Right renal cortex interstitium (tissue), 3 donors: ENCODE data around the gene ULBP1. TPM values are rescaled to one million over a fixed set of nuclear protein-coding genes. Genes with fewer than 3 reads are reported as not detected.
"Not testable (repeated sequence)": the region's sequence is repeated elsewhere in the genome, so short reads cannot be mapped to it uniquely, and the experiment has no call there.

ENCODE experiments used
- DNase-seq, 3 donors: peaks; one replicate each; pipeline ENCODE4 v3.0.0-alpha.2; 2013; ENCODE audit warnings: low read depth in 3 of 3, low spot score in 2 of 3
- polyA plus RNA-seq, 3 donors: library from polyadenylated mRNA; unstranded; fragments of 120-200 nt; gene quantifications; one replicate each; pipeline ENCODE4 v1.2.1, GENCODE V29; 2013; ENCODE audit not compliant: insufficient read length in 3 of 3

The ULBP1 gene, protein sequence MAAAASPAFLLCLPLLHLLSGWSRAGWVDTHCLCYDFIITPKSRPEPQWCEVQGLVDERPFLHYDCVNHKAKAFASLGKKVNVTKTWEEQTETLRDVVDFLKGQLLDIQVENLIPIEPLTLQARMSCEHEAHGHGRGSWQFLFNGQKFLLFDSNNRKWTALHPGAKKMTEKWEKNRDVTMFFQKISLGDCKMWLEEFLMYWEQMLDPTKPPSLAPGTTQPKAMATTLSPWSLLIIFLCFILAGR
- 1 to 10 TPM; 1.7 to 2.0 (median 1.9) TPM for polyA plus RNA-seq

DNA sequence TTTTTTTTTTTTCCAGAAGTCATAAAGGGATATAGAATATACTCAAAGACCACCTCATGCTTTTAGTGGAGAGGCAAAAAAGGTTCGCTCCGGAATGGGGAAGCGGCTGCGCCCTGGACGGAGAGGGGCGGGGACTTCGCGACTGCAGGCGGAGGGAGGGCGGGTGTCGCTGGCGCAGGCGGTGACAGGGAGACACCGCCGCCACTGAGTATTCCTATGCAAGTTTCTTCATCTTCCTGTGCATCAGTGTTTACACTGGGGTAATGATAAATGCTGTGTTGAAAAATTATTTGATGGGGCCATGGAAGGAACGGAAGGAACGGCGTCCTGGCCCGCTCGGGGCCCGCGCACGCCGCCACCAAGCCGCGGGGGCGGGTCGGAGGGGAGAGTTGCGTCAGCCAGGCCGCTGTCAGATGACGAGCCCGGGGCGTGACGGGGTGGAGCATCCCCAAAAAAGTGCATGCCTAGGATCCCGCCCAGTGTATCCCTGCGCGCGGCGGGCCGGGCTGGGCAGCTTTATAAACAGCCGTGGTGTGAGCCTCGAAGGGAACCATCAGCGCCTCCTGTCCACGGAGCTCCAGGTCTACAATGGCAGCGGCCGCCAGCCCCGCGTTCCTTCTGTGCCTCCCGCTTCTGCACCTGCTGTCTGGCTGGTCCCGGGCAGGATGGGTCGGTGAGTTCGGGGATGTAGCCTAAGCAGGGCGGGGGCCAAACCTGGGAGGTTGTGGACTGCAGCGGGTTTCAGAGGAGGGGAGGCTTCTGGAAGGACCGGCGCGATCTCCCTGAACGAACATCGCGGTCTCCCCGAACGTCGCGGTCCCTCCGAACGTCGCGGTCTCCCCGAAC lies at the start of gene ULBP1:
ULBP1 (plus strand) TSS at position 482 of the 846 bp plus-strand sequence; CDS start at position 589, 107 bp downstream.
- no peak for DNase-seq

DNA sequence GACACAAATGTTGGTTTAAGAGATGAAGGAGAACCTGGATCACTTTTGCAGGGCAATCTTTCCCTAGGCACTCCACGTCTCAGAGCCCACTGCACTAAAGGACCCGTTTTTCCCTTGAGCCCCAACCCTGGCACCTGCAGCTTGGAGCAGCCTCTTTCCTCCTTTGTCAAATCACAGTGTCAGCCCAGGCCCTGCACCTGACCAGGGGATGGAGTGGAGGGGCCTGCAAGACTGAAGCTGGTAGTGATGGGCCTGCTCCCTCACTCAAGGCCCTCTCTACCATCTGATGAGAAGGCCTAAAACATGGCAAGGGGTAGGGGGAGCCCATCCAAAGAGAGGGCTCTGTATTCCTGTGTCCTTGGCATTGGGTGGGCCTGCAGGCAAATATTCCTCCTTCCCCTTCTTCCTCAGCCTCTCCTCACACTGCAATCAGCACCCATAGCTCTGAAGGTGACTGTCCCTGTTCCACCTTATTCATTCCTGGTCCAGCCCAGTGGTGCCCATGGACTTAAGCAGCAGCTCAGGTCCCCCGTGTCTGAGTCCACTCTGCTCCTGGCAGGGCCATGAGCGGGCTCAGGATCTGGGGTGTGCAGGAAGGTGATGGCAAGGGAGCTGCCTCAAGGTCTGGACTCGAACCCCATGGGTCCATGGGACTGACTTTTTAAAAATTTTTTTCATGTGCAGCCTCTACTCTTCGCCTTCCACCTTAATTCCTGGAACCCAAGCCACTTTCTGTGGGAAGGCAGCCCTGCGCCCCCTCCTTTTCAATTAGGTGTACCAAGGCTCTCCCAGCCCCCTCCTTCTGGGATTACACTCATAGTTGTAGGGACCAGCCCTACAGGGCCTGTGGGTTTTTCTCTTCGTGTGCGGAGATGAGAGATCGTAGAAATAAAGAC lies 47.5 kb upstream of the ULBP1 start:
- DNase-seq, result no peak

DNA sequence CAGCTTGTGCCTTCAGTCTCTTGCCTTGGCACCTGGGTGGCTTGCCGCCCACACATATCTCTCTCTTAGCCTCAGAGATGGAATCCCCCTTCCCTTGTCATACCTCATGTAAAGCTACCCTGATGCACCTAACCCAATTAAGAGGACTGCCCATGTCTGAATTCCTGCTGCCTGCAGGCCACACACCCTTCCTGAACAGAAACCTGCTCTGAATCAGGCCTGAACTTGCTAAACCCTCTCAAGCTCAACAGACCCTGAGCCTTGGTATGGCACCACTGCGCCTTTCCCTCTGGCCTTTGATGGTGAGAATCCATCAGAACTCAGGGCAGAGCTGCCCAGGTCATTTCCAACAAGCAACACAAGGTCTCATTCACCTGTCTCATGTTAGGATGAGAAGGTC lies 46.1 kb upstream of the ULBP1 start:
- DNase-seq, result no peak

DNA sequence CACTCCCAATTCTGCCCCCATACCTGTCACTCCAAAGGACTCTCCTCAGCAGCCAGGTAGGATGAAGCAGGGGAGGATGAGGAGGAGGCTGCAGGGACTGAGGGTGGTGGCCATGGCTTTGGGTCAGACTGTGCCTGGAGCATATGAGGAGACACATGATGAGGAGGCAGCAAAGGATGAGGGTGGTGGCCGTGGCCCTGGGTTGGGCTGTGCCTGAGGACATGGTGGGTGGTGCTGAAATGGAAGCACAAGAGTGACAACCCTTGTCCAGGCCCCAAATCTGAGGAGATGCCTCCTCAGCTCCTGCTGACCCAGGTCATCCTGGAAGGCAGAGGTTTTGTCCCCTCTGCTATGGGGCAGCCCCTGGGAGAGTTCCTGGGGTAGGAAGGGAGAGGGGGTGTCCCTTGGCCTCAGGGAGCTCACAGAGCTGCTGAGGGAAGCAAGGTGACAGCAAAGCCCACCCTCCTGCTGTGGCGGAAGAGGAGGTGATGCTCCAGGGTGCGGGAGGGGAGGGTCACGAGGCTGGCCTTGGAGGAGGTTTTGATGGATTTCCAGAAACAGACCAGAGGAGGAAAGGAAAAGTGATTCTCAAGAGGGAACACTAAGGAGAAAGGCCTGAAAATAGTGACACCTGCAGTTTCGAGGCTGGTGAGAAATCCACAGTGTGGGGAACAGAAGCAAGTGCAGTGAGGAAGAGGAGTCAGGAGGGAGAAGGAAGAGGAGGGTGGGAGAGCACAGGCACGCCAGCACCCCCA lies 45.4 kb upstream of the ULBP1 start:
- DNase-seq, result no peak

DNA sequence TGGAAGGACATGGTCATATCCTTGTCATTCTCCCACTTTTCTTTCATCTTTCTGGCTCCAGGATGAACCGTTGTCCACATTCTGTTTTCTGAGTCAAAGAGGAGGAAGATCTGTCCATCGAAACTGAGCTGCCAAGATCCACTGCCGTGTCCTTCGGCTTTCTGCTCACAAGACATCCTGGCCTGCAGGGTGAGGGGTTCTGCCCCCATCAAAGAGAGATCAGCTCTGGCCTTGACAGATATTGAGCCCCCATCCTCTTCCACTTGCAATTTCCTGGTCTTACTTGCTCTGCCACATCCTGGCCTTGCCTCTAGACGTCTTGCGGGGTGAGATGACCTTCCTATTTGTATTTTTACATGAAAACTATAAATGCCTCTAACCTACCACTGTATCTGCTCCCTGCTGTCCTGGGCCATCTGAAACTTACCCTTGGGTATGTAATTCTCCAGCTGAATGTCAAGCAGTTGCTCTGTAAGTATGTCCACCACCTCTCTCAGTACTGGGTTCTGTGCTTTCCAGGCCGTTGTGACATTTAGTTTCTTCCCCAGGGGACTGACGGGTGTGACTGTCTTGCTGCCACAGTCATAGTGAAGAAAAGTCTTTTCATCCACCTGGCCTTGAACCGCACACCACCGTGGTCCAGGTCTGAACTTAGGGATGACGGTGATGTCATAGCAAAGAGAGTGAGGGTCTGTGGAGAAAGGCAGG lies 44.5 kb upstream of the ULBP1 start:
- DNase-seq, result not testable (repeated sequence)

DNA sequence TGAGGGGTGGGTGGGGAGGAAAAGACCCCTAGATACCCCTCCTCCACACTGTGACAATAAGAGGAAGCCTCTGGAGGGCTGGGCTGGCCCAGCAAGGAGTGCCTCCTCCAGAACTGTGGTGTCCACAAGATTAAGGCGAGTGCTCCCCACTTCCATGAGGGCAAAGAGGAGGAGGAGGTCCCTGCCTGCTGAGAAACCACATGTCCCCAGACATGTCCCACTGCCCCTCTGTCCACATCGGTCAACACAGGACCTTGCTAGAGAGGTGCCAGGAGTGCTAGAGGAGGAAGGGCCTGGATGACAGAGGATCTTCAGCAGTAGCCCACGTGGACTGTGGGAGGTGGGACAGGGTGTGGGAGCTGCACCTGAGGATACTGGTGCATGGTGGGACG lies 43.9 kb upstream of the ULBP1 start:
- no peak for DNase-seq

DNA sequence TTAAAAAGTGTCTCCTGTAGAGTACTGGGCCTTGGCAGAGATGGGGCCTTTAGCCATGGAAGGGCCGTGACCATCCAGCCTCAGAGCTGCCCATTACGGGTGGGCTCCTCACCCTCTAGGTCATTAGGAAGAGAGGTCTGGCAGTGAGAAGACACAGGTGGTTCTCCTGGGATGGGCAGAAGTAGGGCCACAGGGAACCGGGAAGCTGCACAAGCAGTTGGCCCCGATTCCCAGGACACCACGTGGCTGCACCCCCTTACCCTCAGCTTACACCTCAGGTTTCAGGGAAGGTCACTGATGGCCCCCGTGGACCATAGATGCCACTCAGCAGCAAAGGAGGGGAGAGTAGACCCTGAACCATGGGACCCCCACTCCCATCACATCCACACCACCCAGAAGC lies 42.4 kb upstream of the ULBP1 start:
- DNase-seq, result no peak

DNA sequence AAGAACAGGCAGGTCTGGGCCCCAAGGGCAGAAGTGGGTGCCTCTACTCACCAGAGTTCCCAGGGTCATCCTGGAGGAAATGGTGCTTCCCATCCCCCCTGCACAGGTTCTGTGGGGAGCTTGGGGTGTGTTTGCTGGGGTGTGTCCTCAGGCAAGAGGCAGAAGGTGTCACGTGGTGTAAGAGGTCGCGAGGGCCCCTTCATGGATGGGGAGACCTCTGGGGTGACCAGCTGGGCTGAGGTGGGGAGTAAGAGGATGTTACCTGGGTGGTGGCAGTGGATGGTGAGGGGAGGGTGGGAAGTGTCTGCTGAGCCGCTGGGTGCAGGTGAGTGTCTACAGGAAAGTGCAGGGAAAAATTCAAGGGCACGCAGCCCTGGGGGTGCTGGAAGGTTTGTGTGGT lies 41.7 kb upstream of the ULBP1 start:
- DNase-seq, result not testable (repeated sequence)

DNA sequence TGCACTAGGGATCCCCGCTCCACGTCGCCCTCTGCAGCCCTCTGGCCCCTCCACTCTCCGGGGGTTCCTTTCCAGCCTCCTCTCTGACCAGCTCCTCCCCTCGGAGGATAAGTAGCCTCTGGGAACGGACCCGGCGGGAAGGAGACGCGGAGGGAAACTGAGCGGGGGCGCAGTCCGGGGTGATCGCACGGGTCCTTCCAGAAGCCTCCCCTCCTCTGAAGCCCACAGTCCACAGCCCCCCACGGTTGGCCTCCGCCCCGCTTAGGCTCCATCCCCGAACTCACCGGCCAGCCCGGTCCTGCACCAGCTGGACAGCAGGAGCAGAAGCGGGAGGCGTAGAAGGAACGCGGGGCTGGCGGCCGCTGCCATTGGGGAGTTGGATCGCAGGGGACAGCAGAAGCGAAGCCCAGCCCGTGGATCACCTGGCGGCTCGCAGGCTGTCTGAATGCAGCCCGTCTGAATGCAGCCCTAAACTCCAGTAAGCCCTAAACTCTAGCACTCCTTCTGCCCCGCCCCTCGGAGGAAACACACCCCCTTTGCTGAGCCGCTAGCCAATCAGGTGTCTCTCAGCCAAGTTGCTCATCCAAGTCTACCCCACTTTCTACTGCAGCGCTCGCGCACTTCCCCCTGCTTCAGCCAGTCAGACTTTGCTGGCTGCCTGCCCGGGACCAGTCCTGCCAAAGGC lies 41.0 kb upstream of the ULBP1 start, which contains the start of gene RAET1G:
RAET1G (minus strand) TSS at position 480 of the 685 bp plus-strand sequence; CDS start at position 369, 111 bp downstream.
- DNase-seq, result peak; percentile 73 to 84 (median 75)

DNA sequence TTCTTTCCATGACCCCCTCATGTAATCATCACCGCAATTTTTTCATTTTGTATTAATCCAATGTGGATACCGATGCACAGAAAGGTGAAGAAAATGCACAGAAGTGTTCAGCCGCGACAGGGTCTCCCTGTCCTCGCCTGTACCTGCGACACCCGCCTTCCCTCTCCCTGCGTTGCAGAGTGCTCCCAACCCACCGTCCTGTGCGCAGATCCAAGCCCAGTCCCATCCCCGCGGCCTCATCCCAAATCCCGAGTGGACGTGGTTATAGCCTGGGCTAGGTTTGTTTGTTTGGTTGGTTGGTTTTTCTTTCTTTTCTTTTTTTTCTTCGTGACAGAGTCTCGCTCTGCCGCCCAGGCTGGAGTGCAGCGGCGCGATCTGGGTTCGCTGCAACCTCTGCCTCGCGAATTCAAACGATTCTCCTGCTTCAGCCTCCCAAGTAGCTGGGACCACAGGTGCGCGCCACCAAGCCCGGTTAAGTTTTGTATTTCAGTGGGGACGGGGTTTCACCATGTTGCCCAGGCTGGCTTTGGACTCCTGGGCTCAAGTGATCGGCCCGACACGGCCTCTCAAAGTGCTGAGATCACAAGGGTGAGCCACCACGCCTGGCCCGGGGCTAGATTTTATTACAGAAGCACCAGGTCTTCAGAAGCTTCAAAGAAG lies 40.3 kb upstream of the ULBP1 start:
- no peak for DNase-seq

DNA sequence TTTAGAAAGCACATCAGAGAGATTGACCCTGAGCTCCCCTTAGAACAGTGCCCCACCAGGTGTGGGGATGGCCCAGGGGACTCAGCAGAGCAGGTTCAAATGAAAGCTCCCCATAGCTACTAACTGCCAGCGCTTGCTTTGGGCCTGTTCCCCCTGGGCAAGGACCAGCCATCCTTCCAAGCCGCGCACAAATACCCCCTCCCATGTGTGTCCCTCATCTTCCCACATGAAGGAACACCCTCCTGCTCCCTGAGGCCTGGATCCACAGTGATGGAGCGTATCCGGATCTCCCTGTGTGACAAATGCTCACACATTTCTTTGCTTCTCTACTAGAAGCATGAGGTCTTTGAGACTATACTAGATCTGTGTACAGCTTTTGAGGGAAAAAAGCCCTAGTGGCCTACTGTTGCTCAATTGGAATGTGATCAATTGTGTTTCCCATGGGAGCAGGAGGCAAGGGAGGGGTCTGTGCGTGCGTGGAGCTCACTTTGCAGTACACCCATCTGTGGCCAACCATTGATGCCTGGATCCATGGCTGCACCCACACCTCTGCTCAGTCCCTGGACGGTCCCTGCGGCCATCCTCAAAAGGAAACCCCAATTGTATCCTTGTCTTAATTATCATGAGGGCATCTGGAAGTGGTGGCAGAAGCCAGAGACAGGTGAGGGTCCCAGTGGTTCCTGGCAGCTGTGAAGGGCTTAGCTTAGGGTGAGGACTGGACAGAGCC lies 39.4 kb upstream of the ULBP1 start:
- no peak for DNase-seq

DNA sequence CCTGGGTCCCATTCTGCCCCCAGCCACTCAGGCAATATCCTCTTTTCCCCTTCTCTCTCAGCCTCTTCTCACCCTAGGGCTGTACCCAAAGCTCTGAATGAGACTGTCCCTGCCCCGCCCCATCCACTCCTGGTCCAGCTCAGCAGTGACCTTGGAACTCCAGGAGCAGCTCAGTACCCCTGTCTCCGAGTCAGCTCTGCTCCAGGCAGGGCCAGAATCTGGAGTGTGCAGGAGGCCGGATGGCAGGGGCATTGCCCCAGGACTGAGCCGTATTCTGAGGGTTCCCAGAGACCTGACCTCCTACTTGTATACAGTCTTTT lies 38.9 kb upstream of the ULBP1 start:
- DNase-seq, result no peak

DNA sequence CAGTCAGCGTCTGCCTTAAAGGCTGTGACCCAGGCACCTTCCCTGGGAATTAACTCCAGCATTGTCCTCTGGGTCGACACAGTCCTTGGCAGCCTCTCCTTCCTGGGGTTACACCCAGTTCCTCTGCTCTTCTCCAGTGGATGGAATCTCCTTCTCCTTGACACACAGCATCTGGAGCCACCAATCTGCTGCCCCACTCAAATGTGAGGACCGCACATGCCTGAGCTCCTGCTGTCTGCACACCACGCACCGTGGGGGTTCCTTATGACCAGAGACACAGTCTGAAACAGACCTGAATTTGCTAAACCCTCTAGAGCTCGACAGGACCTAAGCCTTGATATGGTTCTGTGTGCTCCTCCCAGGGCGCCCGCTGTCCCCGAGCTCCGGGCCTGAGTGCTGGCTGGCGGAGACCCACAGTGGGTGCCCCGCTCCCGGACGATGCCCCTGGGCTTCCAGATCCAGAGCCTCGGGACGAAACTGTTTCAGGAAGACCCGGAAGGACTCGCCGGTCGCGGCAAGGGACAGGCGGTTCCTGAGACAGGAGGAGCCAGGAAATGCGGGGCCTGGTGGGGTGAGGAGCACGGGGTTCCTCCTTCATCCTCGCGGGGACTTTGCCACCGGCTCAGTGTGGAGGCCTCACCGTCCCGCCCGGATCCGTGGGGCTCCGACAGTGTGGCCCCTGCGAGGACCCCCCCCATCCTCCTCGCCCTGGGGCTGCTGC lies 38.3 kb upstream of the ULBP1 start:
- no peak for DNase-seq

DNA sequence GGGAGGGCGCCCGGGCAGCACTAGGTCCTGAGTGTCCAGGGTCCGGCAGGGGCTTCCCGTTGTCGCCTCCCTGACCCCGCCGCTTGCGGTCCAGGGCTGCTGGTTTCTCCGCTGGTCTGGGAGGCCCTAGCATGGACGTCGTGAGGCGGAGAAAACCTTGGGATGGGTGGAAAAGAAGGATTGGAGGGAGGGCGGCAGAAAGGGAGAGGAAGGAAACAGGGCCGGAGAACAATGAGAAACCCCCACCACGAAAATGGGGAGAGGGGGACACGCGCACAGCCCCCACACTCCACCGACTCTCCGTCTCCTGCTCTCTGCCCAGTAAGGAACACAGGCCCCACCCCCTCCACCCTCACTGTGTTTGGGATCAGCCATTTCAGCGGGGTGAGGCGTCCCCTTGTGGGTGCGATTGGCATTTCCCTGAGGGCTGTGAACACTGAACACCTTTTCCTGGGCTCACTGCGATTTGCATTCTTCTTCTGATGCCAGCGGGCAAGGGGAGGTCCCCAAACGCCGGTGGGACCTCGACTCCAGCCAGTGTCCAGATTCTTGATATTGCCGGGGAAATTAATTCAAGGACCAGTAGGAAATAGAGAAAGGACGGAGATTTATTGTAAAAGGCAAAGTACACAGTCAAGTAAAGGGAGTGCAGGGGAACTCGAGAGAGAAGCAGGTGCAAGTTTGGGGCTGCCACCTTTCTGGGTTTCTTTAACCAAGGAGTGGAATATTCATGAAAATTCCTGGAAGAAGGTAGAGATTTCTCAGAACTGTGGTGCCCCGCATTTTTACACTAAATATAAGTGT lies 37.6 kb upstream of the ULBP1 start:
- DNase-seq, result peak in 1 of 3 donors; percentile 65

DNA sequence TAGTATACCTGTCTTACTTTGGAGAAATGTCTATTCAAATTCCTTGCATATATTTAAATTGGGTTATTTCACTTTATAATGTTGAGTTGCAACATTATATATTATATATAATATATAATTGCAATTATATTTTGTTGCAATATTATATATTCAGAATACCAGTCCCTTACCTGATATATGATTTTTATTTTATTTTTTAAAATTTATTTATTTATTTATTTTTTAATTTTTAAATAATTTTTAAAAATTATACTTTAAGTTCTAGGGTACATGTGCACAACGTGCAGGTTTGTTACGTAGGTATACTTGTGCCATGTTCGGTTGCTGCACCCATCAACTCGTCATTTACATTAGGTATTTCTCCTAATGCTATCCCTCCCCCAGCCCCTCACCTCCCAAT lies 36.7 kb upstream of the ULBP1 start:
- DNase-seq, result not testable (repeated sequence)

DNA sequence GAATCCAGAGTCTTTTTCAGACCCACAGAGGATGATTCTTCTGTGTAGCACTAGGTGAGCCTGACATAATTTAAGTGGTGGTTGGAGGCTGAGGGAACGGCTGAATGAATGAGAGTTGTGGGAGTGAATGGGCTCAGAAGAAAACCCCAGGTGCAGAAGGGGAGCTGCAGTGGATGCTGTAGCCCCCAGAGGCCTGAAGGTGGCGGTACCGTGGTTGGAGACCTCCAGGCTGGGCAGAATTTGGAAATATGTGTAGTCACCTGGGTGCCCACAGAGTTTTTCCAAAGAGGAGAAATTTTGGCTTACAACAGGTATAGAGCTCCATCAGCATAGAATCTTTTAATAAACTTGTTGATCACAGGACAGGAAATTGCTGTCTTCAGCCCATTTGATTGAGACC lies 34.3 kb upstream of the ULBP1 start:
- no peak for DNase-seq
